ENCODE measurements around the gene HNMT.

Gene HNMT

GRCh38 chr2:137950238-137950637 lies 14.0 kb upstream of the HNMT start:
- no peaks in the 10 kb centered on the region for H3K36me3 ChIP-seq (ENCODE audit: control insufficient read depth, low read length)
- no peaks in the 10 kb centered on the region for H3K9me3 ChIP-seq (ENCODE audit: control insufficient read depth, insufficient read depth, low read length)
- no peaks in the 10 kb centered on the region for H3K27me3 ChIP-seq (ENCODE audit: control insufficient read depth, low read length)
- H3K4me1 ChIP-seq (ENCODE audit: control insufficient read depth, low read length): no peaks in the 10 kb centered on the region
- H3K79me2 ChIP-seq (ENCODE audit: control insufficient read depth, low read length): no peaks in the 10 kb centered on the region
- no peaks in the 10 kb centered on the region for H3F3A ChIP-seq (ENCODE audit: control insufficient read depth, insufficient read depth)
- no peak overlapping the region for H3K4me3 ChIP-seq (ENCODE audit: low read length)
- no peak overlapping the region for H3K27ac ChIP-seq (ENCODE audit: low read depth, low read length)
- H3K4me2 ChIP-seq (ENCODE audit: low read length): no peak overlapping the region
- no peaks in the 10 kb centered on the region for H3K9me2 ChIP-seq (replicated peaks; ENCODE audit: control insufficient read depth, low read length)
- TF ChIP-seq EZH2phosphoT487 (IDR thresholded peaks at IDR 0.05; ENCODE audit: borderline replicate concordance, low read length) (no peak), CTCF (IDR thresholded peaks at IDR 0.05; ENCODE audit: low read depth, low read length, poor library complexity, severe bottlenecking) (no peak)
- H4K20me1 ChIP-seq (ENCODE audit: control insufficient read depth, insufficient read depth, low read depth, low read length): no peaks in the 10 kb centered on the region

GRCh38 chr2:137951586-137951985 lies 12.7 kb upstream of the HNMT start:
- H3K9me3 ChIP-seq (ENCODE audit: control insufficient read depth, insufficient read depth, low read length): no peaks in the 10 kb centered on the region
- H3K9me2 ChIP-seq (replicated peaks; ENCODE audit: control insufficient read depth, low read length): no peaks in the 10 kb centered on the region
- no peaks in the 10 kb centered on the region for H3K36me3 ChIP-seq (ENCODE audit: control insufficient read depth, low read length)
- no peak overlapping the region for H3K4me2 ChIP-seq (ENCODE audit: low read length)
- no peaks in the 10 kb centered on the region for H3F3A ChIP-seq (ENCODE audit: control insufficient read depth, insufficient read depth)
- no peaks in the 10 kb centered on the region for H4K20me1 ChIP-seq (ENCODE audit: control insufficient read depth, insufficient read depth, low read depth, low read length)
- no peak overlapping the region for H3K4me3 ChIP-seq (ENCODE audit: low read length)
- no peak for TF ChIP-seq CTCF (IDR thresholded peaks at IDR 0.05; ENCODE audit: low read depth, low read length, poor library complexity, severe bottlenecking)
- TF ChIP-seq EZH2phosphoT487 (IDR thresholded peaks at IDR 0.05; ENCODE audit: borderline replicate concordance, low read length): no peak
- H3K27ac ChIP-seq (ENCODE audit: low read depth, low read length): no peak overlapping the region
- no peaks in the 10 kb centered on the region for H3K79me2 ChIP-seq (ENCODE audit: control insufficient read depth, low read length)
- H3K4me1 ChIP-seq (ENCODE audit: control insufficient read depth, low read length): no peaks in the 10 kb centered on the region
- no peaks in the 10 kb centered on the region for H3K27me3 ChIP-seq (ENCODE audit: control insufficient read depth, low read length)

- no peaks in the 10 kb centered on the region for H3K36me3 ChIP-seq (ENCODE audit: control insufficient read depth, low read length)
- no peaks in the 10 kb centered on the region for H3K27me3 ChIP-seq (ENCODE audit: control insufficient read depth, low read length)
- H3K9me2 ChIP-seq (replicated peaks; ENCODE audit: control insufficient read depth, low read length): no peaks in the 10 kb centered on the region
- H3F3A ChIP-seq (ENCODE audit: control insufficient read depth, insufficient read depth): no peaks in the 10 kb centered on the region
- no peak overlapping the region for H3K4me2 ChIP-seq (ENCODE audit: low read length)
- H3K9me3 ChIP-seq (ENCODE audit: control insufficient read depth, insufficient read depth, low read length): no peaks in the 10 kb centered on the region
- no peaks in the 10 kb centered on the region for H3K4me1 ChIP-seq (ENCODE audit: control insufficient read depth, low read length)
- H3K79me2 ChIP-seq (ENCODE audit: control insufficient read depth, low read length): no peaks in the 10 kb centered on the region
- H3K27ac ChIP-seq (ENCODE audit: low read depth, low read length): no peak overlapping the region
- H3K4me3 ChIP-seq (ENCODE audit: low read length): no peak overlapping the region
- TF ChIP-seq CTCF (IDR thresholded peaks at IDR 0.05; ENCODE audit: low read depth, low read length, poor library complexity, severe bottlenecking) (no peak), EZH2phosphoT487 (IDR thresholded peaks at IDR 0.05; ENCODE audit: borderline replicate concordance, low read length) (no peak)
- H4K20me1 ChIP-seq (ENCODE audit: control insufficient read depth, insufficient read depth, low read depth, low read length): no peaks in the 10 kb centered on the region
Measured at GRCh38 chr2:137952586-137953129, 11.6 kb upstream of the HNMT start.
